Cardiac fibroblast (primary cell): ENCODE measurements around the gene CARD9.

ENCODE experiments used
- DNase-seq, 2 donors: peaks; one replicate each; pipeline versions ENCODE4 v3.0.0 to v3.0.0-alpha.2; 2010; ENCODE audit warnings: low read depth in 2 of 2
- H3K4me3 ChIP-seq, 2 donors: replicated peaks in 1 of 2; 1 replicate in 1 of 2; 2 replicates in 1 of 2; pipeline ENCODE4 v1.5.1; 2011; ENCODE audit warnings: low read depth in 2 of 2, low read length in 2 of 2, mild to moderate bottlenecking in 2 of 2, moderate library complexity in 1 of 2
- TF ChIP-seq, protein P1 (sequence below): IDR thresholded peaks from one replicate; pipeline ENCODE4 v1.5.1; 2011; ENCODE audit warnings: low read depth, mild to moderate bottlenecking, low read length, inconsistent platforms

The CARD9 gene

DNA sequence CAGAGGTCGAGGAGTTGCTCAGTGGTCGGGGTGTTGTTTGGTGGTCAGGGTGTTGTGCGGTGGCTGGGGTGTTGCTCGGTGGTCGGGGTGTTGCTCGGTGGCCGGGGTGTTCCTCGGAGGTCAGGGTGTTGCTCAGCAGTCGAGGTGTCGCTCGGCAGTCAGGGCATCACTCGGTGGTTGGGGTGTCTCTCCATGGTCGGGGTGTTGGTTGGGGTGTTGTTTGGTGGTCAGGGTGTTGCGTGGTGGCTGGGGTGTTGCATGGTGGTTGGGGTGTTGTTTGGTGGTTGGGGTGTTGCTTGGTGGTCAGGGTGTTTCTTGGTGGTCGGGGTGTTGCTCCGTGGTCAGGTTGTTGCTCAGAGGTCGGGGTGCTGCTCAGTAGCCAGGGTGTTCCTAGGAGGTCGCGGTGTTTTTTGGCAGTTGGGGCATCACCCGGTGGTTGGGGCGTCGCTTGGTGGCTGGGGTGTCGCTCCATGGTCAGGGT is 57.2 kb downstream of the CARD9 start:
- DNase-seq: no peak
- TF ChIP-seq, protein P1, sequence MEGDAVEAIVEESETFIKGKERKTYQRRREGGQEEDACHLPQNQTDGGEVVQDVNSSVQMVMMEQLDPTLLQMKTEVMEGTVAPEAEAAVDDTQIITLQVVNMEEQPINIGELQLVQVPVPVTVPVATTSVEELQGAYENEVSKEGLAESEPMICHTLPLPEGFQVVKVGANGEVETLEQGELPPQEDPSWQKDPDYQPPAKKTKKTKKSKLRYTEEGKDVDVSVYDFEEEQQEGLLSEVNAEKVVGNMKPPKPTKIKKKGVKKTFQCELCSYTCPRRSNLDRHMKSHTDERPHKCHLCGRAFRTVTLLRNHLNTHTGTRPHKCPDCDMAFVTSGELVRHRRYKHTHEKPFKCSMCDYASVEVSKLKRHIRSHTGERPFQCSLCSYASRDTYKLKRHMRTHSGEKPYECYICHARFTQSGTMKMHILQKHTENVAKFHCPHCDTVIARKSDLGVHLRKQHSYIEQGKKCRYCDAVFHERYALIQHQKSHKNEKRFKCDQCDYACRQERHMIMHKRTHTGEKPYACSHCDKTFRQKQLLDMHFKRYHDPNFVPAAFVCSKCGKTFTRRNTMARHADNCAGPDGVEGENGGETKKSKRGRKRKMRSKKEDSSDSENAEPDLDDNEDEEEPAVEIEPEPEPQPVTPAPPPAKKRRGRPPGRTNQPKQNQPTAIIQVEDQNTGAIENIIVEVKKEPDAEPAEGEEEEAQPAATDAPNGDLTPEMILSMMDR: no peak
- no peak overlapping the region for H3K4me3 ChIP-seq

DNA sequence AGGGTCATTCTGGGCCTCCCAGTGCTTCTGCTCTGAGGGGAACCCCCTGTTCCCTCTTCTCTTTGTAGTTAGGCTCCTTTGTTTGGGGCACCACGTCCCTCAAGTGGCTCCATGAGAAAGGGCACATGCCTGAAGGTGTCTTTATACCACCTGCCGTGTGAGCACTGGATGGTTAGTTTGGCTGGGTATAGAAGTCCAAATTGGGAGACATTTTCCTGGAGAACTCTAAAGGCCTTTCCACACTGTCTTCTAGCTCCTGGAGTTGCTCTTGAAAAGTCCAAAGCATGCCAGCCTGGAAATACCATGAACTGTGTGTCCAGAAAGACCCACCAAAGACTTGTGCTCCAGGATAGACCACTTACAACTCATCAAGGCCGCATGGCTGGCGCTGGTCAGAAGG is 58.5 kb downstream of the CARD9 start:
- no peak overlapping the region for H3K4me3 ChIP-seq
- no peak for DNase-seq
- TF ChIP-seq, protein P1: no peak

DNA sequence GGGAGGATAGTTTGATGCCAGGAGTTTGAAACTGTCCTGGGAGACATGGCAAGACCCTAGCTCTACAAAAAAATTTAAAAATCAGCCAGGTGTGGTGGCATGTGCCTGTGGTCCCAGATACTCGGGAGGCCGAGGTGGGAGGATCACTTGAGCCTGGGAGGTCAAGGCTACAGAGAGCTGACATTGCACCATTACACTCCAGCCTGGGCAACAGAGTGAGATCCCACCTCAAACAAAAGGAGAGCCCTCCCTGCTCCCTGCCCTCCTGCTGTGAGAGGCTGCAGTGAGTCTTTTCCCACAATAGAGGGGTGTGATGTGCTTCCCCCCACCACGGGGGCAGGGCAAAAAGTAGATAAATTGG is 59.4 kb downstream of the CARD9 start:
- H3K4me3 ChIP-seq: no peak overlapping the region
- TF ChIP-seq, protein P1: no peak
- no peak for DNase-seq
